H1 (cell line): ENCODE measurements around the gene FSD1L. TPM values are rescaled to one million over a fixed set of nuclear protein-coding genes. Genes with fewer than 3 reads are reported as not detected.

Source experiments
- CTCF ChIA-PET: fragments of 300-600 bp; sonication (Branson Sonifier 250); formaldehyde crosslinking; loops from one replicate; lab custom pipeline; 2021; ENCODE audit not compliant: partially characterized antibody; lab: Charles Lee
- POLR2A ChIA-PET: fragments of 300-600 bp; sonication (Branson Sonifier 250); formaldehyde crosslinking; loops from one replicate; lab custom pipeline; 2021; ENCODE audit warnings: inconsistent platforms; ENCODE audit not compliant: partially characterized antibody; lab: Charles Lee
- DNase-seq, 2 experiments: peaks; one replicate each; pipeline versions ENCODE4 v3.0.0 to v3.0.0-alpha.2; 2010 to 2022; ENCODE audit warnings: low spot score in 2 of 2, low read depth in 1 of 2, mixed read lengths in 1 of 2
- FAIRE-seq: peaks from 2 replicates; lab custom pipeline; 2011; peaks lifted over from hg19 to GRCh38; lab: Jason Lieb, UNC
- H2AFZ ChIP-seq: 2 replicates; pipeline ENCODE4 v1.8.1; 2012; ENCODE audit warnings: low read length, inconsistent platforms
- H2AK5ac ChIP-seq: 2 replicates; pipeline ENCODE4 v1.6.1; 2013; ENCODE audit warnings: low read depth, low read length
- H2BK120ac ChIP-seq: replicated peaks from 2 replicates; pipeline ENCODE3; 2013; ENCODE audit warnings: low read depth, low read length, inconsistent platforms
- H2BK12ac ChIP-seq: 2 replicates; pipeline ENCODE4 v1.6.1; 2013; ENCODE audit warnings: low read depth, low read length
- H2BK15ac ChIP-seq: 2 replicates; pipeline ENCODE4 v1.6.1; 2013; ENCODE audit warnings: low read length
- H2BK20ac ChIP-seq: 2 replicates; pipeline ENCODE4 v1.6.1; 2013; ENCODE audit warnings: low read length
- H2BK5ac ChIP-seq: 2 replicates; pipeline ENCODE4 v1.6.1; 2013; ENCODE audit warnings: low read depth, low read length
- H3K14ac ChIP-seq: 2 replicates; pipeline ENCODE4 v1.6.1; 2013; ENCODE audit warnings: inconsistent platforms; ENCODE audit not compliant: insufficient read length
- H3K18ac ChIP-seq: 2 replicates; pipeline ENCODE4 v1.6.1; 2013; ENCODE audit warnings: low read length; ENCODE audit errors: extremely low read depth
- H3K23ac ChIP-seq: 2 replicates; pipeline ENCODE4 v1.6.1; 2013; ENCODE audit warnings: inconsistent platforms; ENCODE audit not compliant: insufficient read length
- H3K23me2 ChIP-seq: 2 replicates; pipeline ENCODE4 v1.6.1; 2013; ENCODE audit warnings: low read depth, low read length
- H3K27ac ChIP-seq: 2 replicates; pipeline ENCODE4 v1.6.1; 2011; ENCODE audit warnings: low read depth, low read length, inconsistent platforms
- H3K27me3 ChIP-seq, 4 experiments: replicated peaks in 1 of 4; 1 replicate in 1 of 4; 2 replicates in 3 of 4; pipeline versions ENCODE4 v1.6.1 to v1.8.1; 2011 to 2013; ENCODE audit warnings: low read length in 3 of 4, mild to moderate bottlenecking in 3 of 4, inconsistent platforms in 2 of 4, mixed read lengths in 2 of 4, moderate library complexity in 1 of 4; ENCODE audit not compliant: control insufficient read depth in 3 of 4, insufficient read depth in 3 of 4; ENCODE audit errors: extremely low read depth in 1 of 4
- H3K36me3 ChIP-seq, 4 experiments: 2 replicates each; pipeline versions ENCODE4 v1.6.1 to v1.8.1; 2011 to 2013; ENCODE audit warnings: mild to moderate bottlenecking in 4 of 4, low read length in 3 of 4, moderate library complexity in 2 of 4, control low read depth in 1 of 4, inconsistent platforms in 1 of 4; ENCODE audit not compliant: insufficient read depth in 4 of 4, control insufficient read depth in 2 of 4
- H3K4ac ChIP-seq: replicated peaks from 2 replicates; pipeline ENCODE3; 2013; ENCODE audit warnings: low read length, low read depth, mixed read lengths, inconsistent platforms; ENCODE audit not compliant: insufficient read length
- H3K4me1 ChIP-seq, 4 experiments: replicated peaks in 1 of 4; 1 replicate in 1 of 4; 2 replicates in 3 of 4; pipeline versions ENCODE4 v1.6.1 to v1.8.1; 2011 to 2013; ENCODE audit warnings: low read length in 3 of 4, inconsistent platforms in 2 of 4, mixed read lengths in 1 of 4; ENCODE audit not compliant: insufficient read depth in 4 of 4, control insufficient read depth in 3 of 4
- H3K4me2 ChIP-seq, 2 experiments: 2 replicates each; pipeline versions ENCODE4 v1.6.1 to v1.8.1; 2011 to 2013; ENCODE audit warnings: low read depth in 2 of 2, low read length in 2 of 2, control low read depth in 1 of 2, inconsistent platforms in 1 of 2, mild to moderate bottlenecking in 1 of 2; ENCODE audit not compliant: insufficient read depth in 1 of 2
- H3K4me3 ChIP-seq, 4 experiments: fragments of 200-600, 300-600 bp in 1 of 4; sonication (generic), shearing (Covaris generic), sonication (Bioruptor Twin) in 1 of 4; 2 replicates each; pipeline versions ENCODE4 v1.5.1 to v1.8.1; 2011 to 2016; ENCODE audit warnings: low read length in 4 of 4, low read depth in 3 of 4, control low read depth in 2 of 4, inconsistent platforms in 2 of 4, mild to moderate bottlenecking in 2 of 4, mixed read lengths in 1 of 4, moderate library complexity in 1 of 4; ENCODE audit not compliant: insufficient read depth in 2 of 4; ENCODE audit errors: extremely low read depth in 1 of 4
- H3K56ac ChIP-seq: replicated peaks from 2 replicates; pipeline ENCODE3; 2013; ENCODE audit warnings: low read depth, mild to moderate bottlenecking, mixed read lengths, low read length, inconsistent platforms; ENCODE audit not compliant: insufficient read length
- H3K79me1 ChIP-seq: 2 replicates; pipeline ENCODE4 v1.6.1; 2013; ENCODE audit warnings: low read depth, low read length, control low read depth
- H3K79me2 ChIP-seq, 2 experiments: 2 replicates each; pipeline versions ENCODE4 v1.6.1 to v1.8.1; 2012 to 2013; ENCODE audit warnings: low read length in 2 of 2, mild to moderate bottlenecking in 2 of 2, inconsistent platforms in 1 of 2; ENCODE audit not compliant: insufficient read depth in 2 of 2, control insufficient read depth in 1 of 2
- H3K9ac ChIP-seq, 4 experiments: replicated peaks in 1 of 4; 1 replicate in 1 of 4; 2 replicates in 3 of 4; pipeline versions ENCODE4 v1.6.1 to v1.8.1; 2011 to 2013; ENCODE audit warnings: low read depth in 3 of 4, low read length in 3 of 4, control low read depth in 2 of 4, mild to moderate bottlenecking in 2 of 4, moderate library complexity in 2 of 4, inconsistent platforms in 1 of 4; ENCODE audit errors: extremely low read depth in 1 of 4
- H3K9me3 ChIP-seq, 2 experiments: 2 replicates each; pipeline versions ENCODE4 v1.6.1 to v1.8.1; 2012 to 2013; ENCODE audit warnings: mild to moderate bottlenecking in 2 of 2, moderate library complexity in 2 of 2, control low read depth in 1 of 2, inconsistent platforms in 1 of 2, low read depth in 1 of 2, low read length in 1 of 2, mixed read lengths in 1 of 2; ENCODE audit not compliant: insufficient read depth in 2 of 2
- H4K20me1 ChIP-seq, 2 experiments: replicated peaks in 1 of 2; 2 replicates each; pipeline versions ENCODE3 to v1.8.1; 2011 to 2013; ENCODE audit warnings: inconsistent platforms in 2 of 2, low read length in 2 of 2, mild to moderate bottlenecking in 1 of 2; ENCODE audit not compliant: insufficient read depth in 2 of 2, control insufficient read depth in 1 of 2
- H4K5ac ChIP-seq: 2 replicates; pipeline ENCODE4 v1.6.1; 2013; ENCODE audit warnings: low read length, low read depth, mixed read lengths, inconsistent platforms; ENCODE audit not compliant: insufficient read length
- H4K8ac ChIP-seq: 2 replicates; pipeline ENCODE4 v1.8.0; 2013; ENCODE audit warnings: mild to moderate bottlenecking, moderate library complexity, low read length, inconsistent platforms; ENCODE audit not compliant: insufficient read depth; ENCODE audit errors: extremely low read depth
- H4K91ac ChIP-seq: replicated peaks from 2 replicates; pipeline ENCODE3; 2013; ENCODE audit warnings: low read length, mixed read lengths, inconsistent platforms; ENCODE audit not compliant: insufficient read length
- ASH2L ChIP-seq: fragments of 200-600, 300-600 bp; sonication (generic); IDR thresholded peaks from one replicate; pipeline ENCODE4 v1.7.1; 2017; ENCODE audit warnings: low read length
- BACH1 ChIP-seq: IDR thresholded peaks from 2 replicates; pipeline ENCODE4 v1.6.1; 2012; ENCODE audit warnings: low read length, improper control_type of control experiment
- BRCA1 ChIP-seq: IDR thresholded peaks from 2 replicates; pipeline ENCODE4 v1.6.1; 2012; ENCODE audit warnings: low read depth, low read length, improper control_type of control experiment
- CBX5 ChIP-seq: fragments of 300-800, 300-1000 bp; sonication (generic); IDR thresholded peaks from 2 replicates; pipeline ENCODE4 v1.7.1; 2016; ENCODE audit warnings: antibody characterized with exemption, low read length, low read depth
- CREB1 ChIP-seq: IDR thresholded peaks from 2 replicates; pipeline ENCODE4 v1.6.1; 2012; ENCODE audit warnings: inconsistent platforms
- EP300 ChIP-seq, 2 experiments: IDR thresholded peaks; 1 replicate in 1 of 2; 2 replicates in 1 of 2; pipeline ENCODE4 v1.6.1; 2011 to 2012; ENCODE audit warnings: low read depth in 2 of 2, low read length in 2 of 2, mild to moderate bottlenecking in 2 of 2, borderline replicate concordance in 1 of 2, inconsistent platforms in 1 of 2, moderate library complexity in 1 of 2
- EZH2 ChIP-seq: fragments of 200-600 bp; sonication (generic); IDR thresholded peaks from 2 replicates; pipeline ENCODE4 v1.7.1; 2012; ENCODE audit warnings: low read depth, mild to moderate bottlenecking, moderate library complexity, low read length, inconsistent platforms; ENCODE audit not compliant: severe bottlenecking
- JUND ChIP-seq: IDR thresholded peaks from 2 replicates; pipeline ENCODE4 v1.6.1; 2011; ENCODE audit warnings: mild to moderate bottlenecking, improper control_type of control experiment, low read length
- NANOG ChIP-seq: IDR thresholded peaks from 2 replicates; pipeline ENCODE4 v1.6.1; 2011; ENCODE audit warnings: low read length, low read depth, mild to moderate bottlenecking, inconsistent platforms; ENCODE audit not compliant: insufficient read depth, poor library complexity, severe bottlenecking
- RNF2 ChIP-seq: fragments of 200-900, 300-1000 bp; sonication (generic); IDR thresholded peaks from 2 replicates; pipeline ENCODE4 v1.7.1; 2016; ENCODE audit warnings: borderline replicate concordance, low read depth, mild to moderate bottlenecking, antibody characterized with exemption, low read length; ENCODE audit not compliant: poor library complexity, severe bottlenecking; ENCODE audit errors: missing control alignments
- SIRT6 ChIP-seq: IDR thresholded peaks from one replicate; pipeline ENCODE4 v1.7.1; 2012; ENCODE audit warnings: low read length, inconsistent platforms
- SP4 ChIP-seq: IDR thresholded peaks from 2 replicates; pipeline ENCODE4 v1.6.1; 2012; ENCODE audit warnings: low read length, inconsistent platforms
- TBP ChIP-seq: IDR thresholded peaks from 2 replicates; pipeline ENCODE4 v1.6.1; 2011; ENCODE audit warnings: low read depth, low read length, improper control_type of control experiment
- WGBS, 2 experiments: shearing (Covaris generic) in 1 of 2; methylation state at CpG; one replicate each; pipeline versions ENCODE4 v1.1.6 to v1.1.7; 2013 to 2015; ENCODE audit warnings: low lambda C conversion rate in 2 of 2, mixed read lengths in 2 of 2, inconsistent platforms in 1 of 2, low coverage in 1 of 2, missing lambda C conversion rate in 1 of 2; ENCODE audit not compliant: insufficient replicate concordance in 2 of 2, insufficient coverage in 1 of 2, insufficient read length in 1 of 2; ENCODE audit errors: extremely low coverage in 1 of 2, missing lambda C conversion rate in 1 of 2; 5-methylcytosine and 5-hydroxymethylcytosine counted together
- polyA plus RNA-seq, 7 experiments: library from polyadenylated mRNA; depleted of rRNA in 3 of 7; stranded (reverse) in 5 of 7; unstranded in 2 of 7; fragments of >200 nt in 5 of 7; fragments of 200-250 nt in 2 of 7; gene quantifications; 1 replicate in 5 of 7; 2 replicates in 1 of 7; 4 replicates in 1 of 7; pipeline versions ENCODE4 v1.2.1 to v1.2.3, GENCODE V29; 2011 to 2013; ENCODE audit warnings: missing spikeins in 2 of 7, mixed read lengths in 2 of 7
- total RNA-seq: library from RNA; stranded (reverse); fragmentation: NEBNext Ultra II Directional; extraction: Animal tissue kit (Norgen Biotek cat#: 25700); gene quantifications from 2 replicates; pipeline ENCODE4 v1.2.1, GENCODE V29; 2021

FSD1L gene
- total and polyA plus RNA-seq, 2 of the 8 experiments (the other 6 are each of a cell fraction or from before 2014, with no cell fraction given), result 0.91 to 4.8 TPM

GRCh38 chr9:105500108-105500766, 52.4 kb downstream of the FSD1L start:
- H3K56ac ChIP-seq, result no peak overlapping the region
- no peak overlapping the region for H3K4ac ChIP-seq
- H2BK20ac ChIP-seq, result no peak overlapping the region
- H2BK120ac ChIP-seq, result no peak overlapping the region
- H2BK15ac ChIP-seq, result no peak overlapping the region
- peaks cover 0 to 2% (median 0%) of the 10 kb centered on the region in 4 experiments; a peak in 1 of 7 replicates for H3K4me1 ChIP-seq
- no peak overlapping the region for H2BK5ac ChIP-seq
- no peak overlapping the region for H4K91ac ChIP-seq
- H3K23ac ChIP-seq, result no peak overlapping the region
- WGBS, 2 experiments, result 92% methylated on average over 2 of the region's 2 CpGs; no CpG with 5 or more reads in 1 of the 2 experiments
- CTCF ChIA-PET, result interaction anchor here (0.6 to 1.0 kb wide), 2 partner anchors 12 to 26 kb away, joined by 3 read pairs; no protein-coding TSS in a partner anchor
- no peak overlapping the region for H3K9ac ChIP-seq
- no peak overlapping the region for H3K18ac ChIP-seq
- FAIRE-seq, result no peak
- H3K27me3 ChIP-seq, result no peaks in the 10 kb centered on the region
- no peaks in the 10 kb centered on the region for H3K79me1 ChIP-seq
- H3K4me3 ChIP-seq, result no peak overlapping the region
- no peak overlapping the region for H4K5ac ChIP-seq
- DNase-seq, result no peak
- peaks cover under 1 to 7% of the 10 kb centered on the region in 2 experiments; a peak in 1 of 4 replicates for H3K9me3 ChIP-seq
- no peak overlapping the region for H2AFZ ChIP-seq
- no peaks in the 10 kb centered on the region for H4K20me1 ChIP-seq
- no peak overlapping the region for H2BK12ac ChIP-seq
- POLR2A ChIA-PET, result interaction anchor here (0.6 kb wide), 1 partner anchor 52 kb away, joined by 3 read pairs; no protein-coding TSS in a partner anchor
- H3K36me3 ChIP-seq, result no peaks in the 10 kb centered on the region
- no peak overlapping the region for H3K4me2 ChIP-seq
- no peaks in the 10 kb centered on the region for H3K23me2 ChIP-seq
- no peak overlapping the region for H2AK5ac ChIP-seq
- no peaks in the 10 kb centered on the region for H3K79me2 ChIP-seq
- no peak overlapping the region for H4K8ac ChIP-seq
- no peak overlapping the region for H3K27ac ChIP-seq
- H3K14ac ChIP-seq, result no peak overlapping the region
- TF ChIP-seq SP4 (no peak), ASH2L (no peak), JUND (no peak), SIRT6 (no peak), BACH1 (no peak), EP300 (IDR thresholded peaks at IDR 0.05; ENCODE audit: borderline replicate concordance in 1 of 2, low read depth in 2 of 2, low read length in 2 of 2) (no peak), RNF2 (no peak), TBP (no peak), CREB1 (no peak), CBX5 (no peak), NANOG (no peak), EZH2 (no peak), BRCA1 (no peak)
